ENCODE results near the gene STX8. TPM values are rescaled to one million over a fixed set of nuclear protein-coding genes. Genes with fewer than 3 reads are reported as not detected.

STX8 gene
- total RNA-seq, 4 donors from 2014 or later: 69.7 to 129 (median 89.6) TPM

- TF ChIP-seq CTCF (IDR thresholded peaks at IDR 0.05; ENCODE audit: low read depth): no peak
Measured at GRCh38 chr17:9334536-9335446, 240.8 kb downstream of the STX8 start.

- TF ChIP-seq CTCF (IDR thresholded peaks at IDR 0.05; ENCODE audit: low read depth): no peak
Measured at GRCh38 chr17:9332132-9332494, 243.5 kb downstream of the STX8 start.

- TF ChIP-seq CTCF (IDR thresholded peaks at IDR 0.05; ENCODE audit: low read depth): no peak
Measured at GRCh38 chr17:9331279-9332131, 244.1 kb downstream of the STX8 start.

GRCh38 chr17:9330611-9331271 is 244.9 kb downstream of the STX8 start:
- no peak for TF ChIP-seq CTCF (IDR thresholded peaks at IDR 0.05; ENCODE audit: low read depth)

GRCh38 chr17:9330141-9330540 is 245.5 kb downstream of the STX8 start:
- TF ChIP-seq CTCF (IDR thresholded peaks at IDR 0.05; ENCODE audit: low read depth): no peak

- no peak for TF ChIP-seq CTCF (IDR thresholded peaks at IDR 0.05; ENCODE audit: low read depth)
Measured at GRCh38 chr17:9329251-9329921, 246.2 kb downstream of the STX8 start.

All from subcutaneous adipose tissue (tissue), 4 donors.